Lower leg skin (tissue), 3 donors: ENCODE results near the gene OSBPL5.

ENCODE experiments used
- POLR2A ChIP-seq, 2 donors: fragments of 450-650 bp; IDR thresholded peaks; one replicate each; pipeline ENCODE4 v1.6.1; 2016 to 2017; ENCODE audit warnings: antibody characterized with exemption in 2 of 2, mild to moderate bottlenecking in 1 of 2, moderate library complexity in 1 of 2
- TF ChIP-seq, protein P1 (sequence below), 3 donors: fragments of 450-650 bp; IDR thresholded peaks; one replicate each; pipeline ENCODE4 v1.5.1; 2016; ENCODE audit warnings: antibody characterized with exemption in 3 of 3, mild to moderate bottlenecking in 3 of 3, moderate library complexity in 2 of 3

GRCh38 chr11:3123761-3124733 lies 41.1 kb downstream of the OSBPL5 start:
- no peak for TF ChIP-seq POLR2A (IDR thresholded peaks at IDR 0.05)
- TF ChIP-seq, protein P1, sequence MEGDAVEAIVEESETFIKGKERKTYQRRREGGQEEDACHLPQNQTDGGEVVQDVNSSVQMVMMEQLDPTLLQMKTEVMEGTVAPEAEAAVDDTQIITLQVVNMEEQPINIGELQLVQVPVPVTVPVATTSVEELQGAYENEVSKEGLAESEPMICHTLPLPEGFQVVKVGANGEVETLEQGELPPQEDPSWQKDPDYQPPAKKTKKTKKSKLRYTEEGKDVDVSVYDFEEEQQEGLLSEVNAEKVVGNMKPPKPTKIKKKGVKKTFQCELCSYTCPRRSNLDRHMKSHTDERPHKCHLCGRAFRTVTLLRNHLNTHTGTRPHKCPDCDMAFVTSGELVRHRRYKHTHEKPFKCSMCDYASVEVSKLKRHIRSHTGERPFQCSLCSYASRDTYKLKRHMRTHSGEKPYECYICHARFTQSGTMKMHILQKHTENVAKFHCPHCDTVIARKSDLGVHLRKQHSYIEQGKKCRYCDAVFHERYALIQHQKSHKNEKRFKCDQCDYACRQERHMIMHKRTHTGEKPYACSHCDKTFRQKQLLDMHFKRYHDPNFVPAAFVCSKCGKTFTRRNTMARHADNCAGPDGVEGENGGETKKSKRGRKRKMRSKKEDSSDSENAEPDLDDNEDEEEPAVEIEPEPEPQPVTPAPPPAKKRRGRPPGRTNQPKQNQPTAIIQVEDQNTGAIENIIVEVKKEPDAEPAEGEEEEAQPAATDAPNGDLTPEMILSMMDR (IDR thresholded peaks at IDR 0.05), result no peak
